ENCODE data around the gene RAF1. TPM values are rescaled to one million over a fixed set of nuclear protein-coding genes. Genes with fewer than 3 reads are reported as not detected.

The RAF1 gene
- total RNA-seq, 1 experiment from 2014 or later, result 68.8 TPM

DNA sequence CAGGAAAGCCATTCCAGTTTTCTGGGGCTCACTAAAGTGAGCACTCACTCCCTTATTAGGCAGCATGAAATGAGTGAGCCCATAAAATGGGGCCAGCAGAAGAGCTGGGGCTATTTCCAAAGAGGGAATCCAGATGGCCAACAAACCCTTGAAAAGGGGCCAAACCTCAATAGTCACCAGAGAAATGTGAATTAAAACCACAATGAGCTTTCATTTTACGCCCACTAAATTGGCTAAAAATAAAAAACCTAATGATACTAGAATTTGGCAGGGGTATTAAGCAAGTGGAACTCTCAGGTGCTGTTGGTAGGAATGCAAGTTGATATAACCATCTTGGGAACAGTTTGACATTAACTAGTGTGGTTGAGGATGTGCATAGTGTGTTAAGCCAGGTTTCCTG lies 42.1 kb upstream of the RAF1 start:
- POLR2A ChIA-PET, result no interaction called here
- in situ Hi-C loops (cut with HindIII; ENCODE audit: low pct_unique_long_range_greater_than_20kb, low sequenced_read_pairs) (no loop called here), intact Hi-C loops (cut with micrococcal nuclease; ENCODE audit: unreplicated experiment) (no loop called here)
- H3K27ac ChIP-seq (ENCODE audit: low read length), result no peak overlapping the region
- no peak for TF ChIP-seq POLR2AphosphoS5 (IDR thresholded peaks at IDR 0.05; ENCODE audit: low read depth, low read length)
- no peak for TF ChIP-seq TCF7L2 (IDR thresholded peaks at IDR 0.05; ENCODE audit: low read depth, low read length)
- TF ChIP-seq, protein P1, sequence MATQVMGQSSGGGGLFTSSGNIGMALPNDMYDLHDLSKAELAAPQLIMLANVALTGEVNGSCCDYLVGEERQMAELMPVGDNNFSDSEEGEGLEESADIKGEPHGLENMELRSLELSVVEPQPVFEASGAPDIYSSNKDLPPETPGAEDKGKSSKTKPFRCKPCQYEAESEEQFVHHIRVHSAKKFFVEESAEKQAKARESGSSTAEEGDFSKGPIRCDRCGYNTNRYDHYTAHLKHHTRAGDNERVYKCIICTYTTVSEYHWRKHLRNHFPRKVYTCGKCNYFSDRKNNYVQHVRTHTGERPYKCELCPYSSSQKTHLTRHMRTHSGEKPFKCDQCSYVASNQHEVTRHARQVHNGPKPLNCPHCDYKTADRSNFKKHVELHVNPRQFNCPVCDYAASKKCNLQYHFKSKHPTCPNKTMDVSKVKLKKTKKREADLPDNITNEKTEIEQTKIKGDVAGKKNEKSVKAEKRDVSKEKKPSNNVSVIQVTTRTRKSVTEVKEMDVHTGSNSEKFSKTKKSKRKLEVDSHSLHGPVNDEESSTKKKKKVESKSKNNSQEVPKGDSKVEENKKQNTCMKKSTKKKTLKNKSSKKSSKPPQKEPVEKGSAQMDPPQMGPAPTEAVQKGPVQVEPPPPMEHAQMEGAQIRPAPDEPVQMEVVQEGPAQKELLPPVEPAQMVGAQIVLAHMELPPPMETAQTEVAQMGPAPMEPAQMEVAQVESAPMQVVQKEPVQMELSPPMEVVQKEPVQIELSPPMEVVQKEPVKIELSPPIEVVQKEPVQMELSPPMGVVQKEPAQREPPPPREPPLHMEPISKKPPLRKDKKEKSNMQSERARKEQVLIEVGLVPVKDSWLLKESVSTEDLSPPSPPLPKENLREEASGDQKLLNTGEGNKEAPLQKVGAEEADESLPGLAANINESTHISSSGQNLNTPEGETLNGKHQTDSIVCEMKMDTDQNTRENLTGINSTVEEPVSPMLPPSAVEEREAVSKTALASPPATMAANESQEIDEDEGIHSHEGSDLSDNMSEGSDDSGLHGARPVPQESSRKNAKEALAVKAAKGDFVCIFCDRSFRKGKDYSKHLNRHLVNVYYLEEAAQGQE (IDR thresholded peaks at IDR 0.05; ENCODE audit: insufficient read depth in 1 of 2, low read depth in 2 of 2, low read length in 1 of 2), result no peak
- CTCF ChIA-PET, result interaction anchor here (0.7 kb wide), 1 partner anchor 172 kb away, joined by 3 read pairs; no protein-coding TSS in a partner anchor
- BruUV-seq (replicated peaks), result no TSS peak
- no peaks in the 10 kb centered on the region for H3K4me1 ChIP-seq (ENCODE audit: control insufficient read depth, insufficient read depth, low read length)
- ATAC-seq (no peak), DNase-seq (ENCODE audit: low read depth, low spot score) (no peak)
- H3K36me3 ChIP-seq (ENCODE audit: control insufficient read depth, insufficient read depth, low read length), result no peaks in the 10 kb centered on the region
- no peak overlapping the region for H3K4me3 ChIP-seq (ENCODE audit: low read depth in 2 of 2, low read length in 2 of 2)
- no peaks in the 10 kb centered on the region for H3K27me3 ChIP-seq (ENCODE audit: control insufficient read depth, insufficient read depth, low read length)
- no peaks in the 10 kb centered on the region for H3K9me3 ChIP-seq (ENCODE audit: control insufficient read depth, insufficient read depth, low read depth, low read length)

DNA sequence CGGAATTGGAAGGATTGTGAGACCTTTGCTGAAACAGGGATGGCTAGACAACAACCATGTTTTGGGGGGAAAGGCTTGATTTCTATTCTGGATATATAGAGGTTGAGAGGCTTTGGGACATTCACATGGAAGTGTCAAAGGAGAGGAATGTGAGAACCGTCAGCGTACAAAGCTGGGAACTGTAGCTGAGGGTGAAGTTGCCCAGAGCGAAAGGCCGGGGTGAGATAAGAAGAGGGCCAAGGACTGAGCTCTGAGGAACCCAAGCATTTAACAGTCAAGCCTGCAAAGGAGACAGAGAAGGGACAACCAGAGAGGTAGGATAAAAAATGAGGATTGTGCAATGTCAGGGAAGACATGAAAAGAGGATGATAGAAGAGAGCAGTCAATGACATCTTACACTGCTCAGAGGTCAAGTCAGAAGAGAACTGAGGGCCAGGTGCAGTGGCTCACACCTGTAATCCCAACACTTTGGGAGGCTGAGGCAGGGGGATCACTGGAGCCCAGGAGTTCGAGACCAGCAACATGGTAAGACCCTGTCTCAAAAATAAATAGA lies 41.5 kb upstream of the RAF1 start:
- Histone ChIP-seq H3K27ac (ENCODE audit: low read length) (no peak overlapping the region), H3K27me3 (ENCODE audit: control insufficient read depth, insufficient read depth, low read length) (no peaks in the 10 kb centered on the region), H3K9me3 (ENCODE audit: control insufficient read depth, insufficient read depth, low read depth, low read length) (no peaks in the 10 kb centered on the region), H3K4me3 (ENCODE audit: low read depth in 2 of 2, low read length in 2 of 2) (no peak overlapping the region), H3K36me3 (ENCODE audit: control insufficient read depth, insufficient read depth, low read length) (no peaks in the 10 kb centered on the region), H3K4me1 (ENCODE audit: control insufficient read depth, insufficient read depth, low read length) (no peaks in the 10 kb centered on the region)
- POLR2A ChIA-PET, result no interaction called here
- CTCF ChIA-PET, result interaction anchor here (0.7 kb wide), 1 partner anchor 172 kb away, joined by 3 read pairs; no protein-coding TSS in a partner anchor
- in situ Hi-C loops (cut with HindIII; ENCODE audit: low pct_unique_long_range_greater_than_20kb, low sequenced_read_pairs), result no loop called here
- TF ChIP-seq TCF7L2 (IDR thresholded peaks at IDR 0.05; ENCODE audit: low read depth, low read length) (no peak), SIN3A (IDR thresholded peaks at IDR 0.05; ENCODE audit: borderline replicate concordance, insufficient read depth, low read depth, low read length) (no peak), POLR2AphosphoS5 (IDR thresholded peaks at IDR 0.05; ENCODE audit: low read depth, low read length) (no peak)
- TF ChIP-seq, protein P2, sequence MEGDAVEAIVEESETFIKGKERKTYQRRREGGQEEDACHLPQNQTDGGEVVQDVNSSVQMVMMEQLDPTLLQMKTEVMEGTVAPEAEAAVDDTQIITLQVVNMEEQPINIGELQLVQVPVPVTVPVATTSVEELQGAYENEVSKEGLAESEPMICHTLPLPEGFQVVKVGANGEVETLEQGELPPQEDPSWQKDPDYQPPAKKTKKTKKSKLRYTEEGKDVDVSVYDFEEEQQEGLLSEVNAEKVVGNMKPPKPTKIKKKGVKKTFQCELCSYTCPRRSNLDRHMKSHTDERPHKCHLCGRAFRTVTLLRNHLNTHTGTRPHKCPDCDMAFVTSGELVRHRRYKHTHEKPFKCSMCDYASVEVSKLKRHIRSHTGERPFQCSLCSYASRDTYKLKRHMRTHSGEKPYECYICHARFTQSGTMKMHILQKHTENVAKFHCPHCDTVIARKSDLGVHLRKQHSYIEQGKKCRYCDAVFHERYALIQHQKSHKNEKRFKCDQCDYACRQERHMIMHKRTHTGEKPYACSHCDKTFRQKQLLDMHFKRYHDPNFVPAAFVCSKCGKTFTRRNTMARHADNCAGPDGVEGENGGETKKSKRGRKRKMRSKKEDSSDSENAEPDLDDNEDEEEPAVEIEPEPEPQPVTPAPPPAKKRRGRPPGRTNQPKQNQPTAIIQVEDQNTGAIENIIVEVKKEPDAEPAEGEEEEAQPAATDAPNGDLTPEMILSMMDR (IDR thresholded peaks at IDR 0.05), result no peak
- TF ChIP-seq, protein P1 (IDR thresholded peaks at IDR 0.05; ENCODE audit: insufficient read depth in 1 of 2, low read depth in 2 of 2, low read length in 1 of 2), result no peak
- DNase-seq (ENCODE audit: low read depth, low spot score), result no peak
- no peak for ATAC-seq
- intact Hi-C loops (cut with micrococcal nuclease; ENCODE audit: unreplicated experiment), result no loop called here
- no TSS peak for BruUV-seq (replicated peaks)
